ENCODE data around the gene TCF12.

TCF12 gene

DNA sequence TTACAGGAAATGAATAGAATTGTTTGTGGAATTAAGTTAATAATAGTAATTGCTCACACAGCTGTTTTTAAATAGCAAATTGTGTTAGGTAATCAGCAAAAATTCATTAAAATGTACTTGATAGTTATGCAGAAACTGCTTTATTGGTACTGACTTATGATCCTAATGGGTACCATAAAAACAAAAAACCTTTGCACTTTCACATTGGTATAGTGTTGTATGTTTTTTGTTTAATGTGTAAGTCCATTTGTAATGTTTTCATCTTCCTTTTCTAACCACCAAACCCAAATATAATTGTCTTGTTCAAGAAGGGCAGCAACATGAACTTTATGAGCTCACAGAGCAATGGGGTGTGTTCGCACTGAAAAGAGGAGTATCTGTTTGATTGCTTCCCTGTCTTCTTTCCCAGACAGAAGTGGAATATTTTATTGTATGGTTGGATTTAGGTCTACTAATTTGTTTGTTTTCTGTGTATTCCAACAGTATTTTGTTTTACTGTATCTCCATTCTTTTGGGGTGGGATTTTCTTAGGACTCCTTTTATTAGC is 135.8 kb downstream of the TCF12 start:
- TF ChIP-seq, protein P1, sequence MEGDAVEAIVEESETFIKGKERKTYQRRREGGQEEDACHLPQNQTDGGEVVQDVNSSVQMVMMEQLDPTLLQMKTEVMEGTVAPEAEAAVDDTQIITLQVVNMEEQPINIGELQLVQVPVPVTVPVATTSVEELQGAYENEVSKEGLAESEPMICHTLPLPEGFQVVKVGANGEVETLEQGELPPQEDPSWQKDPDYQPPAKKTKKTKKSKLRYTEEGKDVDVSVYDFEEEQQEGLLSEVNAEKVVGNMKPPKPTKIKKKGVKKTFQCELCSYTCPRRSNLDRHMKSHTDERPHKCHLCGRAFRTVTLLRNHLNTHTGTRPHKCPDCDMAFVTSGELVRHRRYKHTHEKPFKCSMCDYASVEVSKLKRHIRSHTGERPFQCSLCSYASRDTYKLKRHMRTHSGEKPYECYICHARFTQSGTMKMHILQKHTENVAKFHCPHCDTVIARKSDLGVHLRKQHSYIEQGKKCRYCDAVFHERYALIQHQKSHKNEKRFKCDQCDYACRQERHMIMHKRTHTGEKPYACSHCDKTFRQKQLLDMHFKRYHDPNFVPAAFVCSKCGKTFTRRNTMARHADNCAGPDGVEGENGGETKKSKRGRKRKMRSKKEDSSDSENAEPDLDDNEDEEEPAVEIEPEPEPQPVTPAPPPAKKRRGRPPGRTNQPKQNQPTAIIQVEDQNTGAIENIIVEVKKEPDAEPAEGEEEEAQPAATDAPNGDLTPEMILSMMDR (conservative IDR thresholded peaks at IDR 0.05; ENCODE audit: low read length) = no peak
- DNase-seq (ENCODE audit: low read depth) = no peak
- no peak overlapping the region for H3K4me3 ChIP-seq (ENCODE audit: low read length)

DNA sequence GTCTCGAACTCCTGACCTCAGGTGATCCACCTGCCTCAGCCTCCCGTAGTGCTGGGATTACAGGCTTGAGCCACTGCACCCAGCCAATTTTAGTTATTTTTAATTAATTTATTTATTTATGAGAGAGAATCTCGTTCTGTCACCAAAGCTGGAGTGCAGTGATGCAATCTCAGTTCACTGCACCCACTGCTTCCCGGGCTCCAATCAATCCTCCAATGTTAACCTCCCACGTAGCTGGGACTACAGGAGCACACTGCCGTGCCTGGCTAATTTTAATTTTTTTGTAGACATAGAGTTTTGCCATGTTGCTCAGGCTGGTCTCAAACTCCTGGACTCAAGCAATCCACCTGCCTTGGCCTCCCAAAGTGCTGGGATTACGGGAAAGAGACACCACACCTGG is 137.9 kb downstream of the TCF12 start:
- DNase-seq (ENCODE audit: low read depth) = no peak
- TF ChIP-seq, protein P1 (conservative IDR thresholded peaks at IDR 0.05; ENCODE audit: low read length) = no peak
- no peak overlapping the region for H3K4me3 ChIP-seq (ENCODE audit: low read length)

GRCh38 chr15:57057134-57057930 is 138.9 kb downstream of the TCF12 start:
- TF ChIP-seq, protein P1 (conservative IDR thresholded peaks at IDR 0.05; ENCODE audit: low read length) = no peak
- DNase-seq (ENCODE audit: low read depth) = no peak
- no peak overlapping the region for H3K4me3 ChIP-seq (ENCODE audit: low read length)

GRCh38 chr15:57059026-57059660 is 140.7 kb downstream of the TCF12 start:
- TF ChIP-seq, protein P1 (conservative IDR thresholded peaks at IDR 0.05; ENCODE audit: low read length) = no peak
- H3K4me3 ChIP-seq (ENCODE audit: low read length) = no peak overlapping the region
- DNase-seq (ENCODE audit: low read depth) = peak; percentile 15

DNA sequence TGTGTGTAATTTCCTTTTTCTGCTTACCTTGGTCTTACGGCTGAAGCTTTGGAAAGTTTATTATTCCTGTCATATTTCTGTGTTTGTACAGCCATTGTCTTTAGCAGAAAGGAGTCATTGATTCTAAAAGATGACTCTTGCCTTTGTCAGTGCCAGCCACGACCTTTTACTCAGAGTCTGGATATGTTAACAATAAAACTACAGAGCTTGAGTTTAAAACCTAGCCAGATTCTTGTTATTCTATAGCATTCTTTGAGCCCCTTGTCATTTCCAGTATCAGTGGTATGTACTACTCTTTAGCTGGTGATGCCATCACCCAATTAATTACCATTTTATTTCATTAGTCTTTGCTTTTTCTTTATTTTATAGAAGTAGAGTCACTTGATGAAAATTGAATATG is 142.4 kb downstream of the TCF12 start:
- peak; percentile 65 for DNase-seq (ENCODE audit: low read depth)
- TF ChIP-seq, protein P1 (conservative IDR thresholded peaks at IDR 0.05; ENCODE audit: low read length) = no peak
- H3K4me3 ChIP-seq (ENCODE audit: low read length) = no peak overlapping the region

GRCh38 chr15:57061281-57061680 is 142.8 kb downstream of the TCF12 start:
- H3K4me3 ChIP-seq (ENCODE audit: low read length) = no peak overlapping the region
- TF ChIP-seq, protein P1 (conservative IDR thresholded peaks at IDR 0.05; ENCODE audit: low read length) = no peak
- no peak for DNase-seq (ENCODE audit: low read depth)
